Fibroblast of lung (primary cell): Measurements from ENCODE around the gene CRB1. TPM values are rescaled to one million over a fixed set of nuclear protein-coding genes. Genes with fewer than 3 reads are reported as not detected.

Experiments
- DNase-seq, 2 donors: peaks; one replicate each; pipeline versions ENCODE4 v3.0.0 to v3.0.0-alpha.2; 2010; ENCODE audit warnings: low read depth in 2 of 2
- H2AFZ ChIP-seq: 2 replicates; pipeline ENCODE4 v1.5.1; 2012; ENCODE audit warnings: low read length, control low read depth, inconsistent platforms
- H3K27ac ChIP-seq: 2 replicates; pipeline ENCODE4 v1.5.1; 2011; ENCODE audit warnings: low read length, control low read depth; ENCODE audit not compliant: insufficient read depth
- H3K27me3 ChIP-seq: 2 replicates; pipeline ENCODE4 v1.5.1; 2011; ENCODE audit warnings: mild to moderate bottlenecking, low read length; ENCODE audit not compliant: control insufficient read depth, insufficient read depth
- H3K36me3 ChIP-seq: 2 replicates; pipeline ENCODE4 v1.5.1; 2011; ENCODE audit warnings: low read length; ENCODE audit not compliant: control insufficient read depth, insufficient read depth
- H3K4me1 ChIP-seq: 2 replicates; pipeline ENCODE4 v1.5.1; 2011; ENCODE audit warnings: low read length; ENCODE audit not compliant: control insufficient read depth, insufficient read depth; ENCODE audit errors: extremely low read depth
- H3K4me2 ChIP-seq: 2 replicates; pipeline ENCODE4 v1.5.1; 2011; ENCODE audit warnings: low read length, control low read depth; ENCODE audit not compliant: insufficient read depth; ENCODE audit errors: extremely low read depth
- H3K4me3 ChIP-seq, 4 experiments: fragments of 200-600 bp in 1 of 4; sonication (generic) in 1 of 4; replicated peaks in 1 of 4; 2 replicates each; pipeline ENCODE4 v1.5.1; 2011 to 2016; ENCODE audit warnings: low read length in 4 of 4, low read depth in 3 of 4, mild to moderate bottlenecking in 3 of 4, control low read depth in 2 of 4, inconsistent platforms in 1 of 4, mixed read lengths in 1 of 4; ENCODE audit not compliant: insufficient read depth in 1 of 4; ENCODE audit errors: control extremely low read depth in 1 of 4
- H3K79me2 ChIP-seq: 2 replicates; pipeline ENCODE4 v1.5.1; 2012; ENCODE audit warnings: mild to moderate bottlenecking, low read length, inconsistent platforms; ENCODE audit not compliant: control insufficient read depth, insufficient read depth
- H3K9ac ChIP-seq: 2 replicates; pipeline ENCODE4 v1.5.1; 2011; ENCODE audit warnings: mild to moderate bottlenecking, low read length, control low read depth; ENCODE audit not compliant: insufficient read depth
- H3K9me3 ChIP-seq: 2 replicates; pipeline ENCODE4 v1.5.1; 2012; ENCODE audit warnings: low read depth, low read length; ENCODE audit not compliant: control insufficient read depth, insufficient read depth
- H4K20me1 ChIP-seq: 2 replicates; pipeline ENCODE4 v1.5.1; 2011; ENCODE audit warnings: low read length; ENCODE audit not compliant: control insufficient read depth, insufficient read depth; ENCODE audit errors: extremely low read depth
- CTCF ChIP-seq, 2 donors: IDR thresholded peaks in 1 of 2; conservative IDR thresholded peaks in 1 of 2; 1 replicate in 1 of 2; 2 replicates in 1 of 2; pipeline ENCODE4 v1.5.1; 2011 to 2012; ENCODE audit warnings: low read length in 2 of 2, control low read depth in 1 of 2, inconsistent platforms in 1 of 2, low read depth in 1 of 2, mild to moderate bottlenecking in 1 of 2
- EZH2 ChIP-seq: IDR thresholded peaks from 2 replicates; pipeline ENCODE4 v1.5.1; 2012; ENCODE audit warnings: low read length, control low read depth, mild to moderate bottlenecking; ENCODE audit errors: missing control alignments
- polyA minus RNA-seq: library from RNA; depleted of rRNA, polyadenylated mRNA; stranded (reverse); fragments of >200 nt; gene quantifications from 2 replicates; pipeline ENCODE4 v1.2.3, GENCODE V29; 2011; ENCODE audit warnings: low replicate concordance
- polyA plus RNA-seq, 2 donors: library from polyadenylated mRNA; depleted of rRNA in 1 of 2; stranded (reverse) in 1 of 2; unstranded in 1 of 2; fragments of >200 nt; gene quantifications; 2 replicates each; pipeline ENCODE4 v1.2.1, GENCODE V29; 2011 to 2012; ENCODE audit warnings: missing spikeins in 1 of 2
- total RNA-seq: library from RNA; depleted of rRNA; stranded (reverse); fragments of >200 nt; gene quantifications from 2 replicates; pipeline ENCODE4 v1.2.1, GENCODE V29; 2014

The CRB1 gene
- total RNA-seq = 0.26 and 0.66 TPM in 2 replicates
- polyA plus RNA-seq = 0.05 and 0.08 TPM in 2 replicates
- polyA plus RNA-seq (2012) = 0.06 TPM in 1 of 2 replicates, not detected in the other
- polyA minus RNA-seq = not detected in 2 replicates

- no peak within 1 kb of the TSS for H3K9ac ChIP-seq
Observed at GRCh38 chr1:197268012-197268411, at the start of gene CRB1. CRB1 (plus strand) TSS chr1:197268252; CDS start chr1:197268413, 161 bp downstream.

GRCh38 chr1:197218857-197219256 is 49.2 kb upstream of the CRB1 start:
- H4K20me1 ChIP-seq = no peaks in the 10 kb centered on the region
- no peaks in the 10 kb centered on the region for H3K9me3 ChIP-seq
- H2AFZ ChIP-seq = no peak overlapping the region
- H3K9ac ChIP-seq = no peak overlapping the region
- H3K4me3 ChIP-seq = no peak overlapping the region
- H3K27me3 ChIP-seq = no peaks in the 10 kb centered on the region
- DNase-seq = no peak
- no peaks in the 10 kb centered on the region for H3K79me2 ChIP-seq
- no peaks in the 10 kb centered on the region for H3K4me1 ChIP-seq
- H3K36me3 ChIP-seq = no peaks in the 10 kb centered on the region
- H3K27ac ChIP-seq = no peak overlapping the region
- H3K4me2 ChIP-seq = no peak overlapping the region
- no peak for TF ChIP-seq CTCF (conservative IDR thresholded peaks at IDR 0.05 in 1 of 2, IDR thresholded peaks at IDR 0.05 in 1 of 2; ENCODE audit: low read depth in 1 of 2, low read length in 2 of 2)
- TF ChIP-seq EZH2 = no peak

More at GRCh38 chr1:197268012-197268411, at the start of gene CRB1:
- peak; percentile 10 to 12 for DNase-seq
- Histone ChIP-seq H3K79me2 (no peaks in the 10 kb centered on the region), H3K4me2 (no peak within 1 kb of the TSS), H3K4me3 (no peak within 1 kb of the TSS), H3K36me3 (no peaks in the 10 kb centered on the region), H2AFZ (peak within 1 kb of the TSS; percentile 65), H3K4me1 (no peaks in the 10 kb centered on the region), H4K20me1 (no peaks in the 10 kb centered on the region), H3K27me3 (no peaks in the 10 kb centered on the region), H3K27ac (no peak within 1 kb of the TSS), H3K9me3 (no peaks in the 10 kb centered on the region)
- TF ChIP-seq CTCF (conservative IDR thresholded peaks at IDR 0.05 in 1 of 2, IDR thresholded peaks at IDR 0.05 in 1 of 2; ENCODE audit: low read depth in 1 of 2, low read length in 2 of 2) (no peak), EZH2 (no peak)

GRCh38 chr1:197222025-197222685 is 45.9 kb upstream of the CRB1 start:
- Histone ChIP-seq H3K4me1 (no peaks in the 10 kb centered on the region), H3K9me3 (no peaks in the 10 kb centered on the region), H3K4me3 (no peak overlapping the region), H2AFZ (no peak overlapping the region), H3K36me3 (no peaks in the 10 kb centered on the region), H3K27me3 (no peaks in the 10 kb centered on the region), H3K9ac (no peak overlapping the region), H3K27ac (no peak overlapping the region), H3K79me2 (no peaks in the 10 kb centered on the region), H3K4me2 (no peak overlapping the region), H4K20me1 (no peaks in the 10 kb centered on the region)
- peak in 1 of 2 donors; percentile 14 for DNase-seq
- TF ChIP-seq CTCF (conservative IDR thresholded peaks at IDR 0.05 in 1 of 2, IDR thresholded peaks at IDR 0.05 in 1 of 2; ENCODE audit: low read depth in 1 of 2, low read length in 2 of 2) = no peak
